Stimulated activated CD8-positive, alpha-beta memory T cell treated with anti-CD3 and anti-CD28 coated beads, Interleukin-15, amount 100 ng/mL, for 1 hour (primary cell): ENCODE measurements around the gene PPP1R14B.

ENCODE experiments used
- DNase-seq: peaks from one replicate; pipeline ENCODE4 v3.0.0-alpha.2; 2020; ENCODE audit warnings: low read depth

PPP1R14B gene

GRCh38 chr11:64245401-64245796 is 1.3 kb downstream of the PPP1R14B start:
- DNase-seq, result no peak

DNA sequence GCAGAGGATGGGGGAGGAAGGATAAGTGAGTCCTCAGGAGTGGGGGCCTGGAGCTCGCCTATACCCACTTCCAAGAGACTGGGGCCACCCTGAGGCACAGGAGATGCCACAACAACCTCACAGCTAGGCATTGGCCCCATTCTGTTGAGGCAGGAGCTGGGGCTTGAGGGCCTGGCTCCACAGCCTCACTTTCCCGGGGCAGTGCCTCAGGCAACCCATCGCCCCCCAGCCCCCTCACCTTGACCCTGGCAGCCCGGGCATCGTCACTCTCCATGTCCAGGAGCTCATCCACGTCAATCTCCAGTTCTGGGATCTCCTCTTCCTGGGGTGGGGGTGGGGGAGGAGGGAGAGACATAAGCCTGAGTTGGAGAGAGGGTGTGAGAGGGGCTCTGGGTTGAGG is 1.8 kb downstream of the PPP1R14B start:
- DNase-seq, result no peak

DNA sequence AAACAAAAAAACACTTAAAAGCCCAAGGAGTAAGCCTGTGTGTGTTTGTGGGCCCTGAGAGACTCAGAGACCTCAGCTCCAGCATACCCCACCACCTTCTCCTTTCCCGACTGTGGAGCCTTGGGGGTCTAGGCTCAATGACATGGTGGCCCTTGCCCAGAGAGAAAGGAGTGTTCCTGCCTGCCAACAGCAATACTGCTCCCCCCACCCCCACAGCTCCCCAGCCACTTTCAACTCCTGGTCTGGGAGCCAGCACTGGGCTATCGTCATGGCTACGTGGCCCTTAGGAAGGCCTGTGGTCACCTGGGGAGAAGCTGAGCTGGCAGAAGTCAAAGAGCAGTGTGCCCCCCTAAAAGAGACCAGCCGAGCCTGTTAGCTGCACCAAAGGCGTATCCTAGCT is 2.6 kb downstream of the PPP1R14B start:
- DNase-seq, result no peak

- DNase-seq, result no peak
Measured at GRCh38 chr11:64243236-64243854, 3.4 kb downstream of the PPP1R14B start.

DNA sequence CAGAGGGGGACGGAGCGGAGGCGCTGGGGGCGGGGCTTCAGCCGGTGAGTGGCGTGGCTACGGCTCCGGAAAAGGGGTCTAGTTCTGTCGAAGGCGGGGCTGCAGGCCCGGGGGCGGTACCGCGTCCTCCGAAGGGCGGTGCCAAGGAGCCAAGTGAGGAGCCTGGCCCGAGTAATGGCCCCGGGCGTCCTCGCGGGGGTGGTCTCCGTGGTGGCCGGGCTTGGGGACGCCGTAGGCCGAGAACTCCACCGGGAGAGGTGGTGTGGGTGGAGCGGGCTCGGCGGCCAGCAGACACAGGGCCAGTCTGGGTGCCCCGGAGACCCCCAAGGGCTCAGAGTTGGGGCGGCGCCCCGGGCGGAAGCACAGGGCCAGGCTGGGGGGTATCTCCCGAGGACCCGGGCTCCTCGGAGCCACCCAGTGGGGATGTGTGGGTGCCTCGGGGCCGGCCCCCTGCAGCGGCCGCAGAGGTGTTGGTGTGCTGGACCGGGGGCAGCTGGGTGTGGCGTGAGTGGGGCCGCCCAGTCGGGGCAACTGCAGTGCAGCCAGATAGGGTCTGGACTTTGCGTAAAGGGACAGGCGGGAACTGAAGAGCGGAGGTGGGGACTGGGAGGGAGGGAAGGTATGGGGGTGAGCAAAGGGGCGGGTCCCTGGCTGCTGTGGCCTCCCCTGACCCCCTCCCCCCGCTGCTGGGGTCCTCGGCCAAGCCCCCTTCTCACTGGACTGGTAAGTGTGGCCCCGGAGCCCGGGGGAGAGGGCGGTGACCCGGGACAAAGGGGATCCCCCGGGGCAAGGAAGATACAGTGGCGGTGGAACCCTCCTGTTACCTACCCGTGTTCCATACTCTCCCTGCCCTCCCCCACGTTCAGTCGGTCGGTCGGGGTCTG is 5.0 kb downstream of the PPP1R14B start:
- peak; percentile 99 for DNase-seq

DNA sequence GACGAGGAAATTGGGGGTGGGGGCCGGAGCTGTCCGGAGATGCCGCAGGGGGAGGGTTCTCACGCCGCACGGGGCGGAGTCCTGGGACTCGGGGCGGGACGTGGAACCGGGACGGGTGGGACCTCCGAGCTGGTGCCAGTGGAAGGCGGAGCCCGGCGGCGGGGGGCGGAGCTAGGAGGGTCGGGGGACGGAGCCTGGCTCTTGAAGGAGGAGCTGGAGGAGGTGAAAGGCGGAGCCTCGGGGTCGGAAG is 5.6 kb downstream of the PPP1R14B start:
- no peak for DNase-seq

- DNase-seq, result peak; percentile 88
Measured at GRCh38 chr11:64240435-64241240, 6.1 kb downstream of the PPP1R14B start, which contains the start of gene FKBP2. TSS of gene FKBP2 (plus strand) at chr11:64241095. CDS start at chr11:64242388, 1,293 bp downstream.

DNA sequence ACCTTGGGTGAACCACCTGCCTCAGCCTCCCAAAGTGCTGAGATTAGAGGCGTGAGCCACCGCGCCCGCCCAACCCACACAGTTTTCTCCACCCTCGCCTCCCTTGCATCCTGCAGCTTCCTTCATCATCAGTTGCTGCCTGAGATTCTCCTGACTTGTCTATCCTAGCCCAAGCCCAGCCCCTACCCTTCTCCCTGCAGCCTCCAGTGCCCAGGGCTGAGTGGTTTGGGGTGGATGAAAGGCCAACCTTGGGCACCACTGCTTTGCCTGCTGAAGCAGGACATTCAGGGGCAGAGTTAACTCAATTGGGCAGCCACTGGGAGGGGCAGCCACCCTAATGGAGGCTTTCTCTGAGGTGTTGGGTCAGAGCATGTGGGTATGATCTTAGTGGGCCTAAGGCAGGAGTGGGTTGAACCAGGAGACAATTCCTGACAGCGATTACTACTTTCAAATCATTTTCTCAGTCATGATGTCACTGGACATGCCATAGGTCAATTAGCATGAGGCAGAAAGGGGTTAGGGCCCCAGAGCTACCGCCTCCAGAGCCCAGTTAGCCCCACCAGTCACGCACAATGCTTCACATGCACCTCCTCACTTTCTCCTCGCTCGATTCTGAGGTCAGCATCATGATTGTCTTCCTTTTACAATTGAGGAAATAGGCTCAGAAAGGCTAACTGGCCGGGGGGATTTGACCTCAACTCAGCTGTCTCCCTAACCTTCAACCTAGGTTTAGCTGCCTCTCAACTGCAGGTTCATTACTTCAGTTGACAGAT is 6.9 kb downstream of the PPP1R14B start:
- no peak for DNase-seq

GRCh38 chr11:64238999-64239398 is 7.7 kb downstream of the PPP1R14B start:
- no peak for DNase-seq

DNA sequence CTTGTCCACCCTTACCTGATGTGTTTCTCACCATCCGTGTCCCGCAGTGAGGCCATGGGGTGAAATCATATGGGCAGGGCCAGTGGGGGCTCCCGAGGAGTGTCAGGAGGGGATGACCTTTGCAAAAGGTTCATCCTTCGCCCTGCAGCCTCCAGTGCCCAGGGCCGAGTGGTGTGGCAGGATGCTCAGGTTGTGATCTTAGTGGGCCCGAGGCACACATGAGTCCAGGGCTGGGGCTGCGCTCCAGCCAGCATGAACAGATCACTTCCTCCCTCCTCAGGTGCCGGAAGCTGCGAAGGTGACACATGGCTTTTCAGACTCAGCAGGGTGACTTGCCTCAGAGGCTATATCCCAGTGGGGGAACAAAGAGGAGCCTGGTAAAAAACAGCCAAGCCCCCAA is 8.7 kb downstream of the PPP1R14B start:
- DNase-seq, result no peak

DNA sequence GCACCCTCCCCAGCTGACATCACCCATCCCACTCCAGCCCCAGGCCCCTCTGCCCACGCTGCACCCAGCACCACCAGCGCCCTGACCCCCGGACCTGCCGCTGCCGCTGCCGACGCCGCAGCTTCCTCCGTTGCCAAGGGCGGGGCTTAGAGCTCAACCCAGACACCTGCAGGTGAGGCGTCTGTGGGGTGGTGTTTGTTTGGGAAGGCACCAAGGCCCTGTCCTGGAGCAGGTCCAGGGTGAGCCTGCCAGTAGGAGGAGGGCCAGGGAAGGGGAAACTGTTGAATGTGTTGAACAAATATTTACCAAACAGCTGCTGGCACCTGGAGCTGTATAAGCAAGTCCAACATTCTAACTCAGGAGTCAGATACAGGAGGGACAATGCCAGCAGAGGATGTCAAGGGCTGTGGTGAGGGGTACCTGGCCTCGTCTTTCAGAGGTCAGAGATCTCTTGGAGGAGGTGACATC is 9.2 kb downstream of the PPP1R14B start:
- no peak for DNase-seq

- DNase-seq, result no peak
Measured at GRCh38 chr11:64235437-64236161, 11.1 kb downstream of the PPP1R14B start.

DNA sequence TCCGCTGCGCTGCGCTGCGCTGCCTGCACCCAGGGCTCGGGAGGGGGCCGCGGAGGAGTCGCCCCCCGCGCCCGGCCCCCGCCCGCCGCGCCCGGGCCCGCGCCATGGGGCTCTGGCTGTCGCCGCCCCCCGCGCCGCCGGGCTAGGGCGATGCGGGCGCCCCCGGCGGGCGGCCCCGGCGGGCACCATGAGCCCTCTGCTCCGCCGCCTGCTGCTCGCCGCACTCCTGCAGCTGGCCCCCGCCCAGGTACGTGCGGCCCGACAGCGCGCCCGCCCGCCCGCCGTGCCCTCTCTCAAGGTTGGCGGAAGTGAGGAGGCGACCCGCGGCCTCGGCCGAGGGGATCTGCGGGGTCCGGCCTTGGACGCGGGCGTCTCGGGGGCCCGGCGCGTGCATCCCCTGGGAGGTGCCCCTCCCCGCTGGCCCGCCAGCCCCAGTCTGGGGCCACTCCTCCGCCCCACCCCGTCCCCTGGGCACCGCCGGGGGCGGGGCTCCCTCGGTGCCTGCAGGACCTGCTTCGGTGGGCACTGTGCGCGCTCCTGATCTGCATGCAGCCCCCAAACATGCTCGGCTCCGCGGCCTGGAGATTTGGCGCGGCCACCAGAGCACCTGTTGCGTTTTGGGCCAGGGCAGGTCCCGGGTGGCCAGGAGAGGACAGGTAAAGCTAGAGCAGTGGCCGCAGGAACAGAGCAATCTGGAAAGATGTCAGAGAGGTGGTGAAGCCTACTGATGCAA is 11.9 kb downstream of the PPP1R14B start:
- no peak for DNase-seq

DNA sequence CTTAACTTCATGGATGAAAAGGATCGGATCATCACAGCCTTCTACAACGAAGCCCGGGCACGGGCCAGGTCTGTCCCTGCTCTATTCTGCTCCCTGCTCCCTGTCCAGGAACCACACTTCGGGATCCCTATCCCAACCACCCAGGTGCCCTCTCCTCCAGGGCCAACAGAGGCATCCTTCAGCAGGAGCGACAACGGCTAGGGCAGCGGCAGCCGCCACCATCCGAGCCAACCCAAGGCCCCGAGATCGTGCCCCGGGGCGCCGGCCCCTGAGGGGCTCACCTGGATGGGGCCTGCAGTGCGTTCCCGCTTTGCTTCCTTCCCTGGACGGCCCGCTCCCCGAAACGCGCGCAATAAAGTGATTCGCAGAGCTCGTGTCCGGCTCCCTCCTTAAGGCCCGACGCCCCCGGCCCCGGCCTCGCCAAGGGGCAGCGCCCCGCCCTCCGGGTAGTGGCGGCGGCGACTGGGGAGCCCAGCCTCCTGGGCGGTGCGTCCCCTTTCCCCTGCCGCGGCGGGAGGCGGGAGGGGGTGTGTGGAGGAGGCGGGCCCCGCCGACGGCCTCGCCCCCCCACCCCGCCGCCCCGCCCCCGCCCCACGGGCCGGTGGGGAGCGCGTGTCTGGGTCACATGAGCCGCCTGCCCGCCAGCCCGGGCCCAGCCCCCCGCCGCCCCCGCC is 12.7 kb downstream of the PPP1R14B start, which contains the start of gene VEGFB:
Gene VEGFB, plus strand, starts transcription at position 672 of the 674 bp plus-strand sequence. CDS start 250 bp downstream, outside the sequence.
- no peak for DNase-seq

DNA sequence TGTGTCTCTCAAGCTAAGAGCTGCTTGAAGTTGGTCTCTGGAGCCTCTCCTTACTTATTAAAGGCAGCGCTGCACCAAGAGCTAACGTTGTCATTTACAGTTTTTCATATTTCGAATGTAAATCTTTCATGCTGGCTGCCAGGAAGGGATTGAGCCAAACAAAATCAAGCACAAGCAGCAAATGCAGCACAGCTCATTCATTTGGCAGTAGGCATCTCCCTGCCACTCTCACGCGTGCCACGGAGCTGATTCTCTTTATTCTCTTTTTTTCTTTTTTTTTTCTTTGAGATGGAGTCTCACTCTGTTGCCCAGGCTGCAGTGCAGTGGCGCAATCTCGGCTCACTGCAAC is 13.8 kb downstream of the PPP1R14B start:
- no peak for DNase-seq

DNA sequence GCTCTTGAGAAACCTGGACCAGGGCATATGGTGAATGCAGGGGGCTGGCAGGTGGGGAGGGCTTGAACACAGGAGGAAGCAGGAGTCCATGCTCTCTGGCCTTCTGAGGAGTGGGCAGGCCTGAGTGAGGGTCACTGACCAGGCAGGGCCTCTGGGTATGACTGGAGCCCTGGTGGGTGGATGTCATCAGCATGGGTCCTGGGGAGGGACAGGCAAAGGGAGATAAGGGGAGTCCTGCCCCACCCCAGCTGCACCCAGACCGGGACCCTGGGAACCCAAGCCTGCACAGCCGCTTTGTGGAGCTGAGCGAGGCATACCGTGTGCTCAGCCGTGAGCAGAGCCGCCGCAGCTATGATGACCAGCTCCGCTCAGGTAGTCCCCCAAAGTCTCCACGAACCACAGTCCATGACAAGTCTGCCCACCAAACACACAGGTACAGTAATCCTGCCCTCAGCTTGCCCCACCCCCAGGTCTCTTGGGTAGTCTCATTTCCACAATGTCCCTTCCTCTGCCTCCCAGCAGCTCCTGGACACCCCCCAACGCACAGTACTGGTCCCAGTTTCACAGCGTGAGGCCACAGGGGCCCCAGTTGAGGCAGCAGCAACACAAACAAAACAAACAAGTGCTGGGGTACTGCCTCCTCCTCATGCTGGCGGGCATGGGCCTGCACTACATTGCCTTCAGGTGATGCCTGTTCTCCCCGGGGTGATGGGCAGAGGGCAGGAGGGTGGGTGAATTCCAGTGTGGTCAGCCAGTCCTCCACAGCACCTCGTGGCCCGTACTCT is 14.4 kb downstream of the PPP1R14B start:
- no peak for DNase-seq

- DNase-seq, result no peak
Measured at GRCh38 chr11:64231546-64231945, 15.2 kb downstream of the PPP1R14B start.

GRCh38 chr11:64230985-64231365 is 15.8 kb downstream of the PPP1R14B start:
- DNase-seq, result no peak
